Activated CD8-positive, alpha-beta memory T cell treated with anti-CD3 and anti-CD28 coated beads for 36 hours (primary cell): ENCODE measurements around the gene MCRIP1. TPM values are rescaled to one million over a fixed set of nuclear protein-coding genes. Genes with fewer than 3 reads are reported as not detected.

ENCODE experiments used
- CTCF ChIA-PET: fragments of 350-600 bp; sonication (Branson Sonifier 250); formaldehyde crosslinking; loops from one replicate; lab custom pipeline; 2021; ENCODE audit warnings: antibody characterized with exemption; lab: Charles Lee
- POLR2A ChIA-PET: fragments of 350-600 bp; sonication (Branson Sonifier 250); formaldehyde crosslinking; loops from one replicate; lab custom pipeline; 2021; ENCODE audit warnings: antibody characterized with exemption; lab: Charles Lee
- total RNA-seq, 2 experiments: library from RNA; stranded (reverse); gene quantifications; one replicate each; pipeline ENCODE4 v1.2.3, GENCODE V29; 2021

Gene MCRIP1
- total RNA-seq, 2 experiments from 2014 or later, result 44.5 to 46.3 TPM

DNA sequence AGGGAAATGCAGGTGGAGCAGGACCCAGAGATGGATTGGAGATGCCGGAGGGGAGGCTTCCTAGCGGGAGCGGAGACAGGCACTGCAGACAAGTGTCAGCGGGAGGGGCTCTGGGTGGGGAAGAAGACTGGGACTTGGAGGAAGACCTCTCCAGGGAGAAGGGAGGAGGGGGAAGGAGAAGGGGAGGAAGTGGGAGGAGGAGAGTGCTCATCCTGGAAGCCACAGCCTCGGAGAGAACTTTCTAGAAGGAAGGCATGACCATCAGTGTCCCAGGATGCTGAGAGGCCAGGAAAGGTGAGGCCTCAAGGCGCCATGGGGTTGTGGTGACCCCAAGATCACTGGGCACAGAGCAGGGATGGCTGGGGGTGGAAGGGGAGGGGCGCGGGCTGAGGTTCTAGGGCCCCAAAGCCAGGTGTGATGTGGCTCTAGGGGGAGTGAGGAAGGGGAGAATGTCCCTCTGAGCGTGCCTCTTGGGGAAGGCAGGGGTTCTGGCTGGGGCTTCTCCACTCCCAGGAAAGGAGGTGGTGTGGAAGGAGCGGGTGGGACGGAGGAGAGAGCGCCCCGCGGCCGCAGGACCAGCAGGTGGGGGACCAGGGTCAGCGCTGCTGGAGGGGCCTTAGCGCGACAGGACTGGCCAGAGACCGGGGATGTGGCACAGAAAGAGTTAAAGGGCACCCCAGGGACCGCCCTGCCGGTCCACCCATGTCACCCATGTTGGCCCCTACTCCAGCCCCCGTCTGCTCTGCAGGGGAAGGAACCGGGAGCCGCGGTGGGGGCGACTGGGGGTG is 30.0 kb downstream of the MCRIP1 start:
- ChIA-PET CTCF (no interaction called here), POLR2A (no interaction called here)

DNA sequence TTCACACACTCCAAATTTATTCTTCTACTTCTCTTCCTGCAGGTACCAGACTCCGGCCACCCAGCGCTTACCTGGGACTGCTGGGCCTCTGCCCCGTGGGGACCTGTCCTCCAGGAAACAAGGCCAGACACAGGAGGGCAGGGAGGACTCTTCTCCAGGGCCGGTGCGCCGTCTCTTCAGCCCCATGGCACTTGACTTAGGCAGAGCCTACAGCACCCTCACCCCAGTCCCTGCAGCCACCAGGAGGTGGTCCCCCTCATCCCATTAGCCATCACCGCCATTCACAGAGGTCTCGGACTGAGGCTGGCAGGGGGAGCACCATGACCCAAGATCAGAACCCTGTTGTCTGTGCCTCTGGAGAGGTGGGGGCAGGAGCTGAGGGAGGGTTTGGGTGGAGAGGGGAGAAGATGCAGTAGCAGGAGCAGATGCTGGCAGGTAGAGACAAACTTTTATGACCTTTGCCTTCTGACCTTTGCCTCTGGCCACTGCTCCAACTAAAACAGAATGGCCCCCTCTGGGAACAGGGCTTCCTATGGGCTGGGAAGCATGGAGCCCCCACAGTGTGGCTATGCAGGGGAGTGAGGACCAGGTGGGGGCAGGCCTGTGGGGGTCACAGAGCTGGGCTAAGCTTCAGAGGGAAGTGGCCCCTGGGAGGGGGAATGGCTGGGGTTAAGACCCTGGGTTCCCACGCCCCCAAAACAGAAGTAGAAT is 30.9 kb downstream of the MCRIP1 start:
- POLR2A ChIA-PET, result no interaction called here
- CTCF ChIA-PET, result no interaction called here

DNA sequence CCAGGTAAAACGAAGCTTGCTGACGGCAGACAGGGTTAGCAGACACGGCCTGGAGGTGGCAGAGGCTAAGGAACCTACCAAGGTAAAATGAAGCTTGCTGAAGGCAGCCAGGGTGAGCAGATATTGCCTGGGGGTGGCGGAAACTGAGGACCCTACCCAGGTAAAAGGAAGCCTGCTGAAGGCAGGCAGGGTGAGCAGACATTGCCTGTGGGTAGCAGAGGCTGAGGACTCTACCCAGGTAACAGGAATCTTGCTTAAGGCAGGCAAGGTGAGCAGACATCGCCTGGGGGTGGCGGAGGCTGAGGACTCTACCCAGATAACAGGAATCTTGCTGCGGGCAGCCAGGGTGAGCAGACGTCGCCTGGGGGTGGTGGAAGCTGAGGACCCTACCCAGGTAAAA is 31.8 kb downstream of the MCRIP1 start:
- CTCF ChIA-PET, result no interaction called here
- POLR2A ChIA-PET, result no interaction called here

DNA sequence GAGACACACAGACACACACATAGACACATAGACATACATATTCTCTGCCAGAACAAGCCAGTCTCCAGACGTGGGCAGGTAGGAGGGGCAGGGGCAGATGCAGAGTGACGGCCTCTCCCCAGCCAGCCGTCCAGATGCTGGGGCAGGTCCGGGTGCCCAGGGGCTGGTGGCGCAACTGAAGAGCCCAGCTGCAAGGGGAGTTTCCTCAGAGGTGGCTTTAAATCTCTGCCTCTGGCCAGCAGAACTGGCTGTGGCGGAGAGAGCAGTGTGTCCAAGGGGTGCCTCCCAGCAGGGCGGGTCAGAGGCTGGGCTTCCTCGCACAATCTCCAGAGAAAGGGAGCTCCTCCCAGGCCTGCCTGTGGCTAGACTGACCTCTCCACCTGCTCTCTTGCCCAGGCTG is 38.6 kb downstream of the MCRIP1 start:
- CTCF ChIA-PET, result interaction anchor here (1.1 kb wide), 1 partner anchor 55 kb away, joined by 3 read pairs; no protein-coding TSS in a partner anchor
- POLR2A ChIA-PET, result no interaction called here

DNA sequence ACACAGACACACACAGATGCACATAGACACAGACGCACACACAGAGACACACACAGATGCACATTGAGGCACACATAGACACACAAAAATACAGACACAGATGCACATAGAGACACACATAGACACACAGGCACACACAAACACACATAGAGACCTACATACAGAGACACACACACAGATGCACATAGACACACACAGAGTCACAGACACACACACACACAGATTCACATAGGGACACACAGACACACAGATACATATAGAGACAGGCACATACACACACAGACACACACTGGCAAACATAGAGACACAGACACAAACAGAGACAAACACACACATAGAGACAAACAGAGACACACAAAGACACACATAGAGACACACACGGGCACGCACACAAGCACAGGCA is 39.0 kb downstream of the MCRIP1 start:
- ChIA-PET POLR2A (no interaction called here), CTCF (no interaction called here)

DNA sequence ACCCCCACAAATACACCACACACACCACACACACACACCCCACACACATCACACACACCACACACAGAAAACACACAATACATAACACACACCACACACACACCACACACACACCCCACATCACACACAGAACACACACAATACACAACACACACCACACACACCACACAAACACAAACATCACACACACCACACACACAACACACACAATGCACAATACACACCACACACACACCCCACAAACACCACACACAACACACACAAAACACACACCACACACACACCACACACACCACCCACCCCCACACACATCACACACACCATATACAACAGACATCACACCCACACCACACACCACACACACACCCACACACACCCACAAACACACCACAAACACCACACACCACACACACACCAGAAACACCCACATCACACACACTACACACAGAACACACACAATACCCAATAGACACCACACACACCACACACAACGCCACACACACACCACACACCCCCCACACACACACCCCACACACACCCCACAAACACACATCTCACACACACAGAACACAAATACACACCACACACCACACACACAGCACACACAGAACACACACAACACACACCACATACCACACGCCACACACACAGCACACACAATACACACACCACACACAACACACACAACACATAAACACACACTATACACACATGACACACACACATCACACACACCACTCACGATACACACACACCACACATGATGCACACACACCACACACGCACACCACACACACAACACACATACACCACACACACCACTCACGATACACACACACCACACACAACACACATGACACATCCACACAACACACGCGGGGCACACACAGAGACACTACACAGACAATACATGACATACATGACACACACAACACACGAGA is 40.1 kb downstream of the MCRIP1 start:
- ChIA-PET POLR2A (no interaction called here), CTCF (no interaction called here)

Other genes starting within 250 kb of the MCRIP1 start
- 100 to 1,000 TPM; 114 to 119 TPM for gene NPLOC4, start 196.2 kb downstream of the MCRIP1 start, total RNA-seq
- gene TSPAN10, start 196.1 kb downstream of the MCRIP1 start, total RNA-seq, result under 1 TPM; 0.19 to 0.23 TPM
- 1 to 10 TPM; 2.5 to 4.3 TPM for gene PDE6G, start 176.7 kb downstream of the MCRIP1 start, total RNA-seq
- gene OXLD1, start 166.7 kb downstream of the MCRIP1 start, total RNA-seq, result 10 to 100 TPM; 49.1 to 55.7 TPM
- 10 to 100 TPM; 68.7 to 71.9 TPM for gene CCDC137, start 166.6 kb downstream of the MCRIP1 start, total RNA-seq
- gene ARL16, start 149.5 kb downstream of the MCRIP1 start, total RNA-seq, result 10 to 100 TPM; 17.7 to 18.5 TPM
- 100 to 1,000 TPM; 132 to 136 TPM for gene HGS, start 149.3 kb downstream of the MCRIP1 start, total RNA-seq
- gene MRPL12, start 129.9 kb downstream of the MCRIP1 start, total RNA-seq, result 100 to 1,000 TPM; 230 to 235 TPM
- gene SLC25A10, start 121.0 kb downstream of the MCRIP1 start, total RNA-seq, result 10 to 100 TPM; 39.6 to 39.8 TPM
- gene GCGR, start 29.1 kb downstream of the MCRIP1 start, total RNA-seq, result not detected
- gene PPP1R27, start 1.8 kb upstream of the MCRIP1 start, total RNA-seq, result not detected
- gene P4HB, start 27.2 kb upstream of the MCRIP1 start, total RNA-seq, result 100 to 1,000 TPM; 493 to 503 TPM
- 100 to 1,000 TPM; 669 to 688 TPM for gene ARHGDIA, start 38.0 kb upstream of the MCRIP1 start, total RNA-seq
- 100 to 1,000 TPM; 305 to 310 TPM for gene ALYREF, start 58.3 kb upstream of the MCRIP1 start, total RNA-seq
- 100 to 1,000 TPM; 147 TPM for gene ANAPC11, start 58.4 kb upstream of the MCRIP1 start, total RNA-seq
- gene NPB, start 68.9 kb upstream of the MCRIP1 start, total RNA-seq, result under 1 TPM in 1 of 2 experiments, not detected in 1; 0.17 TPM
- 10 to 100 TPM; 30.4 to 30.9 TPM for gene PCYT2, start 78.1 kb upstream of the MCRIP1 start, total RNA-seq
- gene SIRT7, start 84.9 kb upstream of the MCRIP1 start, total RNA-seq, result 10 to 100 TPM; 37.1 to 39.7 TPM
- 10 to 100 TPM; 28.2 to 29.7 TPM for gene MAFG, start 94.4 kb upstream of the MCRIP1 start, total RNA-seq
- gene PYCR1, start 104.0 kb upstream of the MCRIP1 start, total RNA-seq, result 100 to 1,000 TPM; 160 to 165 TPM
- not detected for gene MYADML2, start 113.9 kb upstream of the MCRIP1 start, total RNA-seq
- gene NOTUM, start 127.9 kb upstream of the MCRIP1 start, total RNA-seq, result under 1 TPM; 0.38 to 0.40 TPM
- gene ASPSCR1, start 144.3 kb upstream of the MCRIP1 start, total RNA-seq, result 10 to 100 TPM; 27.9 to 28.8 TPM
- gene CENPX, start 189.6 kb upstream of the MCRIP1 start, total RNA-seq, result 100 to 1,000 TPM; 154 to 158 TPM
- 10 to 100 TPM; 30.2 to 31.3 TPM for gene LRRC45, start 190.0 kb upstream of the MCRIP1 start, total RNA-seq
- gene RAC3, start 198.4 kb upstream of the MCRIP1 start, total RNA-seq, result 1 to 10 TPM; 5.1 TPM
- gene DCXR, start 204.4 kb upstream of the MCRIP1 start, total RNA-seq, result 100 to 1,000 TPM; 119 to 129 TPM
- gene RFNG, start 218.5 kb upstream of the MCRIP1 start, total RNA-seq, result 10 to 100 TPM; 16.7 to 18.3 TPM
- 100 to 1,000 TPM; 118 TPM for gene GPS1, start 218.6 kb upstream of the MCRIP1 start, total RNA-seq
- gene DUS1L, start 232.5 kb upstream of the MCRIP1 start, total RNA-seq, result 100 to 1,000 TPM; 187 to 195 TPM